IMR-90 (cell line): Measurements from ENCODE around the gene ASB6. TPM values are rescaled to one million over a fixed set of nuclear protein-coding genes. Genes with fewer than 3 reads are reported as not detected.

Experiments used
- ATAC-seq: fragments of 200-7000 bp; cut with Tn5 transposase; 2 replicates; pipeline ENCODE4 v1.9.1; 2020; ENCODE audit warnings: low read depth, mild to moderate bottlenecking, moderate library complexity
- BruUV-seq: library from RNA; stranded (reverse); fragments of 400-500 nt; replicated peaks from 2 replicates; lab custom pipeline; 2021; lab: Mats Ljungman, UMichigan
- CTCF ChIA-PET: fragments of 300-600 bp; formaldehyde crosslinking; extraction: SDS; loops from one replicate; lab custom pipeline; 2021; ENCODE audit warnings: antibody characterized with exemption; lab: Yijun Ruan, JAX
- POLR2A ChIA-PET: fragments of 300-600 bp; sonication (Branson Sonifier 250); formaldehyde crosslinking; loops from one replicate; lab custom pipeline; 2022; ENCODE audit warnings: antibody characterized with exemption; ENCODE audit not compliant: unreplicated experiment; lab: Charles Lee
- DNase-seq: peaks from one replicate; pipeline ENCODE4 v3.0.0; 2013
- H2AFZ ChIP-seq: replicated peaks from 2 replicates; pipeline ENCODE3; 2013; ENCODE audit warnings: low read length, mild to moderate bottlenecking; ENCODE audit not compliant: poor library complexity
- H2AK5ac ChIP-seq: 2 replicates; pipeline ENCODE4 v1.6.1; 2013; ENCODE audit warnings: low read depth, low read length, inconsistent platforms
- H2AK9ac ChIP-seq: replicated peaks from 2 replicates; pipeline ENCODE3; 2013; ENCODE audit warnings: mild to moderate bottlenecking, low read depth, low read length, moderate library complexity; ENCODE audit not compliant: poor library complexity
- H2BK120ac ChIP-seq: 2 replicates; pipeline ENCODE4 v1.6.1; 2013; ENCODE audit warnings: low read depth, low read length, inconsistent platforms
- H2BK15ac ChIP-seq: 3 replicates; pipeline ENCODE4 v1.6.1; 2013; ENCODE audit warnings: low read depth, low read length, inconsistent platforms
- H2BK20ac ChIP-seq: 2 replicates; pipeline ENCODE4 v1.6.1; 2013; ENCODE audit warnings: low read depth, mild to moderate bottlenecking, inconsistent platforms, low read length, moderate library complexity
- H2BK5ac ChIP-seq: 2 replicates; pipeline ENCODE4 v1.6.1; 2013; ENCODE audit warnings: mild to moderate bottlenecking, low read depth, low read length, inconsistent platforms; ENCODE audit not compliant: poor library complexity, severe bottlenecking
- H3K14ac ChIP-seq: replicated peaks from 2 replicates; pipeline ENCODE4 v1.6.1; 2013; ENCODE audit warnings: low read depth, low read length, inconsistent platforms
- H3K18ac ChIP-seq: 2 replicates; pipeline ENCODE4 v1.6.1; 2013; ENCODE audit warnings: low read depth, low read length, control low read depth
- H3K23ac ChIP-seq: 2 replicates; pipeline ENCODE4 v1.6.1; 2013; ENCODE audit warnings: low read depth, low read length, inconsistent platforms
- H3K27ac ChIP-seq: 2 replicates; pipeline ENCODE4 v1.5.1; 2013; ENCODE audit warnings: mild to moderate bottlenecking, control low read depth, low read length; ENCODE audit not compliant: insufficient read depth
- H3K27me3 ChIP-seq: 2 replicates; pipeline ENCODE4 v1.6.1; 2013; ENCODE audit warnings: low read length; ENCODE audit not compliant: control insufficient read depth, insufficient read depth
- H3K36me3 ChIP-seq: 2 replicates; pipeline ENCODE4 v1.6.1; 2013; ENCODE audit warnings: low read length, mixed read lengths; ENCODE audit not compliant: control insufficient read depth, insufficient read depth
- H3K4ac ChIP-seq: 2 replicates; pipeline ENCODE4 v1.6.1; 2013; ENCODE audit warnings: low read depth, low read length, inconsistent platforms
- H3K4me1 ChIP-seq: 2 replicates; pipeline ENCODE4 v1.6.1; 2013; ENCODE audit warnings: low read length, mixed read lengths; ENCODE audit not compliant: control insufficient read depth, insufficient read depth
- H3K4me2 ChIP-seq: 2 replicates; pipeline ENCODE4 v1.6.1; 2013; ENCODE audit warnings: low read depth, mild to moderate bottlenecking, control low read depth, low read length, moderate library complexity
- H3K4me3 ChIP-seq: 2 replicates; pipeline ENCODE4 v1.5.1; 2013; ENCODE audit warnings: low read depth, mild to moderate bottlenecking, control low read depth, low read length, moderate library complexity; ENCODE audit not compliant: insufficient read depth
- H3K56ac ChIP-seq: 2 replicates; pipeline ENCODE4 v1.6.1; 2013; ENCODE audit warnings: low read length, inconsistent platforms; ENCODE audit not compliant: insufficient read depth; ENCODE audit errors: extremely low read depth
- H3K79me1 ChIP-seq, 2 experiments: 2 replicates each; pipeline ENCODE4 v1.6.1; 2013; ENCODE audit warnings: low read length in 2 of 2, inconsistent platforms in 1 of 2, low read depth in 1 of 2
- H3K9ac ChIP-seq: 2 replicates; pipeline ENCODE4 v1.6.1; 2013; ENCODE audit warnings: low read depth, low read length, control low read depth
- H3K9me1 ChIP-seq: 2 replicates; pipeline ENCODE4 v1.6.1; 2013; ENCODE audit warnings: low read length, inconsistent platforms; ENCODE audit not compliant: insufficient read depth
- H3K9me3 ChIP-seq: 2 replicates; pipeline ENCODE4 v1.6.1; 2013; ENCODE audit warnings: low read length; ENCODE audit not compliant: control insufficient read depth, insufficient read depth
- H4K20me1 ChIP-seq: 2 replicates; pipeline ENCODE4 v1.6.1; 2013; ENCODE audit warnings: low read length, inconsistent platforms; ENCODE audit not compliant: insufficient read depth
- H4K5ac ChIP-seq: 2 replicates; pipeline ENCODE4 v1.6.1; 2013; ENCODE audit warnings: mild to moderate bottlenecking, low read depth, low read length, control low read depth
- H4K8ac ChIP-seq, 2 experiments: 2 replicates each; pipeline ENCODE4 v1.6.1; 2013; ENCODE audit warnings: low read depth in 2 of 2, low read length in 2 of 2, control low read depth in 1 of 2, inconsistent platforms in 1 of 2
- H4K91ac ChIP-seq: 2 replicates; pipeline ENCODE4 v1.6.1; 2013; ENCODE audit warnings: low read depth, low read length, inconsistent platforms; ENCODE audit not compliant: insufficient read depth
- BHLHE40 ChIP-seq: fragments of 150-350 bp; IDR thresholded peaks from 2 replicates; pipeline ENCODE4 v1.6.1; 2016; ENCODE audit warnings: mild to moderate bottlenecking, low read depth, low read length
- CEBPB ChIP-seq: IDR thresholded peaks from 2 replicates; pipeline ENCODE4 v1.6.1; 2012; ENCODE audit warnings: low read depth, low read length, improper control_type of control experiment
- CHD1 ChIP-seq: IDR thresholded peaks from 2 replicates; pipeline ENCODE4 v1.6.1; 2012; ENCODE audit warnings: low read depth, low read length, improper control_type of control experiment
- CTCF ChIP-seq: conservative IDR thresholded peaks from 2 replicates; pipeline ENCODE4 v1.5.1; 2012; ENCODE audit warnings: mild to moderate bottlenecking, low read depth, low read length, improper control_type of control experiment
- ELK1 ChIP-seq: fragments of 150-350 bp; IDR thresholded peaks from 2 replicates; pipeline ENCODE4 v1.6.1; 2016; ENCODE audit warnings: low read depth, mild to moderate bottlenecking, low read length, moderate library complexity, borderline replicate concordance
- FOS ChIP-seq: fragments of 150-350 bp; IDR thresholded peaks from 2 replicates; pipeline ENCODE4 v1.6.1; 2016; ENCODE audit warnings: low read depth, low read length
- MAFK ChIP-seq: IDR thresholded peaks from 2 replicates; pipeline ENCODE4 v1.6.1; 2012; ENCODE audit warnings: low read depth, low read length, improper control_type of control experiment
- MAZ ChIP-seq: IDR thresholded peaks from 2 replicates; pipeline ENCODE4 v1.6.1; 2012; ENCODE audit warnings: low read depth, mild to moderate bottlenecking, low read length, improper control_type of control experiment, moderate library complexity, borderline replicate concordance
- MXI1 ChIP-seq: IDR thresholded peaks from 2 replicates; pipeline ENCODE4 v1.6.1; 2012; ENCODE audit warnings: low read depth, mild to moderate bottlenecking, low read length, moderate library complexity, borderline replicate concordance
- NFE2L2 ChIP-seq: fragments of 150-350 bp; IDR thresholded peaks from 2 replicates; pipeline ENCODE4 v1.6.1; 2016; ENCODE audit warnings: low read depth, mild to moderate bottlenecking, low read length
- POLR2A ChIP-seq: IDR thresholded peaks from 2 replicates; pipeline ENCODE4 v1.6.1; 2012; ENCODE audit warnings: mild to moderate bottlenecking, low read depth, low read length
- RAD21 ChIP-seq: IDR thresholded peaks from 2 replicates; pipeline ENCODE4 v1.6.1; 2012; ENCODE audit warnings: low read length, improper control_type of control experiment
- RCOR1 ChIP-seq: IDR thresholded peaks from 2 replicates; pipeline ENCODE4 v1.6.1; 2012; ENCODE audit warnings: mild to moderate bottlenecking, low read length, improper control_type of control experiment; ENCODE audit not compliant: insufficient replicate concordance
- RFX5 ChIP-seq: IDR thresholded peaks from 2 replicates; pipeline ENCODE4 v1.8.0; 2012; ENCODE audit warnings: low read depth, mild to moderate bottlenecking, low read length, moderate library complexity
- SMC3 ChIP-seq: fragments of 150-350 bp; IDR thresholded peaks from 2 replicates; pipeline ENCODE4 v1.6.1; 2016; ENCODE audit warnings: low read depth, mild to moderate bottlenecking, antibody characterized with exemption, low read length, moderate library complexity
- USF2 ChIP-seq: fragments of 150-350 bp; IDR thresholded peaks from 2 replicates; pipeline ENCODE4 v1.6.1; 2017; ENCODE audit warnings: mild to moderate bottlenecking, antibody characterized with exemption, low read length, low read depth
- WGBS, 2 experiments: methylation state at CpG; one replicate each; pipeline versions ENCODE4 v1.1.5 to v1.1.7; 2013; ENCODE audit warnings: missing lambda C conversion rate in 2 of 2; ENCODE audit not compliant: insufficient read length in 1 of 2; ENCODE audit errors: extremely low coverage in 2 of 2; 5-methylcytosine and 5-hydroxymethylcytosine counted together
- dilution Hi-C: fragments of 300-500 bp; cut with HindIII; formaldehyde crosslinking; loops from one replicate; pipeline ENCODE4 v1.14.3; 2018; ENCODE audit warnings: low sequenced_read_pairs; ENCODE audit not compliant: unreplicated experiment
- in situ Hi-C: fragments of 300-500 bp; cut with MboI; formaldehyde crosslinking; loops from 3 replicates; pipeline ENCODE4 v1.14.3; 2019; ENCODE audit warnings: low sequenced_read_pairs, inconsistent platforms, mixed read lengths
- intact Hi-C: fragments of 100-400 bp; cut with micrococcal nuclease; formaldehyde crosslinking; loops from 2 replicates; pipeline ENCODE4 v1.10.0; 2022
- polyA plus RNA-seq, 3 experiments: library from polyadenylated mRNA; depleted of rRNA; stranded (reverse); fragments of >200 nt; gene quantifications; 2 replicates each; pipeline ENCODE4 v1.2.3, GENCODE V29; 2012; ENCODE audit warnings: low replicate concordance in 1 of 3
- total RNA-seq: library from RNA; depleted of rRNA; stranded (reverse); fragments of >200 nt; gene quantifications from 2 replicates; pipeline ENCODE4 v1.2.3, GENCODE V29; 2012

Gene ASB6
- total and polyA plus RNA-seq, 2 of the 4 experiments (the other 2 are of a cell fraction) = 9.7 to 28.9 TPM

GRCh38 chr9:129646654-129647053 is 4.7 kb upstream of the ASB6 start:
- Histone ChIP-seq H3K9me1 (peaks cover 6% of the 10 kb centered on the region), H3K27me3 (no peaks in the 10 kb centered on the region), H4K8ac (no peak overlapping the region), H2BK20ac (0 out of 2 replicates have a peak overlapping the region, but pooled peaks have one; percentile 10), H3K56ac (no peak overlapping the region), H3K79me1 (peaks cover 0 to 10% of the 10 kb centered on the region in 2 experiments; a peak in 1 of 4 replicates), H3K4me3 (no peak overlapping the region), H3K4me2 (no peak overlapping the region), H4K5ac (no peak overlapping the region), H2BK5ac (no peak overlapping the region), H2AK9ac (no peak overlapping the region), H3K4ac (no peak overlapping the region), H3K27ac (no peak overlapping the region), H3K36me3 (no peaks in the 10 kb centered on the region), H3K4me1 (peaks cover 9% of the 10 kb centered on the region; the same call in 1 of the 2 replicates), H4K91ac (no peak overlapping the region), H3K14ac (no peak overlapping the region), H3K18ac (no peak overlapping the region), H2AK5ac (no peak overlapping the region), H2BK15ac (no peak overlapping the region), H3K9me3 (no peaks in the 10 kb centered on the region), H4K20me1 (no peaks in the 10 kb centered on the region), H3K9ac (no peak overlapping the region), H2BK120ac (peak overlapping the region; percentile 30; the same call in 1 of the 2 replicates), H2AFZ (no peak overlapping the region), H3K23ac (no peak overlapping the region)
- in situ Hi-C loops = no loop called here
- dilution Hi-C loops = no loop called here
- no TSS peak for BruUV-seq
- ATAC-seq = no peak
- intact Hi-C loops = no loop called here
- ChIA-PET CTCF (no interaction called here), POLR2A (no interaction called here)
- WGBS, 2 experiments = no CpG with 5 or more reads among the region's 7 CpGs
- no peak for TF ChIP-seq CHD1
- no peak for TF ChIP-seq CTCF
- TF ChIP-seq BHLHE40 = no peak
- TF ChIP-seq FOS = no peak
- TF ChIP-seq CEBPB = no peak
- no peak for TF ChIP-seq RCOR1
- TF ChIP-seq MXI1 = no peak
- no peak for TF ChIP-seq RAD21
- TF ChIP-seq MAFK = no peak
- TF ChIP-seq SMC3 = no peak
- TF ChIP-seq POLR2A = no peak
- no peak for TF ChIP-seq ELK1
- TF ChIP-seq USF2 = no peak
- no peak for TF ChIP-seq RFX5
- TF ChIP-seq MAZ = no peak
- no peak for TF ChIP-seq NFE2L2
- DNase-seq = no peak
